Astrocyte (in vitro differentiated cells and primary cell): ENCODE measurements around the gene COL23A1. TPM values are rescaled to one million over a fixed set of nuclear protein-coding genes. Genes with fewer than 3 reads are reported as not detected.
A peak's percentile ranks its signal among the peaks of the same experiment; 100 is the strongest.

ENCODE experiments used
- DNase-seq: peaks from one replicate; pipeline ENCODE4 v3.0.0-alpha.2; 2010; ENCODE audit warnings: low read depth
- FAIRE-seq: peaks from 2 replicates; lab custom pipeline; 2011; peaks lifted over from hg19 to GRCh38; lab: Jason Lieb, UNC
- H2AFZ ChIP-seq: 2 replicates; pipeline ENCODE4 v1.6.0; 2012; ENCODE audit warnings: low read depth, low read length, inconsistent platforms
- H3K27ac ChIP-seq: 2 replicates; pipeline ENCODE4 v1.5.1; 2011; ENCODE audit warnings: low read depth, low read length, inconsistent platforms
- H3K27me3 ChIP-seq: 2 replicates; pipeline ENCODE4 v1.6.0; 2011; ENCODE audit warnings: low read length, inconsistent platforms; ENCODE audit not compliant: insufficient read depth
- H3K36me3 ChIP-seq: 2 replicates; pipeline ENCODE4 v1.5.1; 2011; ENCODE audit warnings: low read length, inconsistent platforms; ENCODE audit not compliant: insufficient read depth
- H3K4me1 ChIP-seq: 2 replicates; pipeline ENCODE4 v1.5.1; 2011; ENCODE audit warnings: low read length, inconsistent platforms; ENCODE audit not compliant: insufficient read depth
- H3K4me2 ChIP-seq: 2 replicates; pipeline ENCODE4 v1.6.0; 2012; ENCODE audit warnings: low read length, inconsistent platforms
- H3K4me3 ChIP-seq: 2 replicates; pipeline ENCODE4 v1.5.1; 2011; ENCODE audit warnings: low read depth, mild to moderate bottlenecking, low read length, inconsistent platforms; ENCODE audit not compliant: insufficient read depth
- H3K79me2 ChIP-seq: 2 replicates; pipeline ENCODE4 v1.6.0; 2012; ENCODE audit warnings: mild to moderate bottlenecking, low read length, inconsistent platforms; ENCODE audit not compliant: insufficient read depth
- H3K9ac ChIP-seq: 2 replicates; pipeline ENCODE4 v1.6.0; 2012; ENCODE audit warnings: mild to moderate bottlenecking, low read length, inconsistent platforms
- H3K9me3 ChIP-seq: 2 replicates; pipeline ENCODE4 v1.5.1; 2012; ENCODE audit warnings: low read depth, mild to moderate bottlenecking, low read length, inconsistent platforms; ENCODE audit not compliant: insufficient read depth
- H4K20me1 ChIP-seq: 2 replicates; pipeline ENCODE4 v1.6.0; 2012; ENCODE audit warnings: low read length, inconsistent platforms; ENCODE audit not compliant: insufficient read depth
- H3K27ac Mint-ChIP-seq: one replicate; pipeline ENCODE4 v1.8.0; 2021; ENCODE audit warnings: mild to moderate bottlenecking, mixed read lengths; ENCODE audit not compliant: unreplicated experiment
- H3K27me3 Mint-ChIP-seq: one replicate; pipeline ENCODE4 v1.8.0; 2021; ENCODE audit warnings: low read depth, mixed read lengths; ENCODE audit not compliant: unreplicated experiment
- H3K36me3 Mint-ChIP-seq: one replicate; pipeline ENCODE4 v1.8.0; 2021; ENCODE audit warnings: low read depth, mixed read lengths; ENCODE audit not compliant: unreplicated experiment
- H3K4me1 Mint-ChIP-seq: one replicate; pipeline ENCODE4 v1.8.0; 2021; ENCODE audit warnings: low read depth, mixed read lengths; ENCODE audit not compliant: unreplicated experiment
- H3K4me3 Mint-ChIP-seq: one replicate; pipeline ENCODE4 v1.8.0; 2021; ENCODE audit warnings: mild to moderate bottlenecking, moderate library complexity, mixed read lengths; ENCODE audit not compliant: unreplicated experiment
- H3K9me3 Mint-ChIP-seq: one replicate; pipeline ENCODE4 v1.8.0; 2021; ENCODE audit warnings: mild to moderate bottlenecking, mixed read lengths; ENCODE audit not compliant: unreplicated experiment
- CTCF ChIP-seq: IDR thresholded peaks from 2 replicates; pipeline ENCODE4 v1.5.1; 2011; ENCODE audit warnings: low read depth, mild to moderate bottlenecking, inconsistent platforms, low read length, moderate library complexity; ENCODE audit not compliant: insufficient read depth
- EZH2 ChIP-seq: IDR thresholded peaks from 2 replicates; pipeline ENCODE4 v1.6.1; 2012; ENCODE audit warnings: mild to moderate bottlenecking, low read length, inconsistent platforms; ENCODE audit not compliant: insufficient read depth
- total RNA-seq: library from RNA; stranded (reverse); gene quantifications from 2 replicates; pipeline ENCODE4 v1.2.1, GENCODE V29; 2021

The COL23A1 gene
- total RNA-seq, 1 donor from 2014 or later, result 0.16 TPM

DNA sequence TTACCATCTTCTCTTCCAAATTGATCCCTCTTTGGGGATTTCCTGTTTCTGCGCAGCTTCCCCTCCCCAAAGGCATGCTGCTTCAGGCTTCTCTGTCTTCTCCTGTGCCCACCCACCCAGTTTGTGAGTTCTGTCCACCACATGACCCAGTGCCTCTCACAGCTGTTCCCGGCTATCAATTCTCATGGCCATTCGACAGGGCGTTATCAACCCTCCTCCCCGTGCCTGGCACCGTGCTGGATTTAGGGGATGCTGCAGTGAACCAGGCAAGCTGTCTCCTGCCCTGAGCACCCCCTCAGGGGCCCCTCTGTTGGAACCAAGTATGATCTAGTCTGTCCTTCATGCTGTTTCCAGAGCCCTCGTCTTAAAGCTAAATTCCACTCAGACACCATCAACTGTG is 38.7 kb downstream of the COL23A1 start:
- H3K9ac ChIP-seq, result no peak overlapping the region
- no peak overlapping the region for H2AFZ ChIP-seq
- H3K4me1 ChIP-seq, result no peaks in the 10 kb centered on the region
- H3K27ac ChIP-seq, result no peak overlapping the region
- H3K36me3 ChIP-seq, result no peaks in the 10 kb centered on the region
- H3K36me3 Mint-ChIP-seq, result no peaks in the 10 kb centered on the region
- peaks cover 7% of the 10 kb centered on the region for H3K4me1 Mint-ChIP-seq
- H3K4me3 Mint-ChIP-seq, result no peak overlapping the region
- no peaks in the 10 kb centered on the region for H3K9me3 ChIP-seq
- H3K9me3 Mint-ChIP-seq, result peaks cover 8% of the 10 kb centered on the region
- H4K20me1 ChIP-seq, result no peaks in the 10 kb centered on the region
- H3K27ac Mint-ChIP-seq, result no peak overlapping the region
- no peaks in the 10 kb centered on the region for H3K79me2 ChIP-seq
- no peak for DNase-seq
- H3K4me2 ChIP-seq, result no peak overlapping the region
- no peak overlapping the region for H3K4me3 ChIP-seq
- peaks cover 25% of the 10 kb centered on the region for H3K27me3 Mint-ChIP-seq
- no peak for FAIRE-seq
- TF ChIP-seq EZH2, result no peak
- peaks cover 2% of the 10 kb centered on the region for H3K27me3 ChIP-seq

GRCh38 chr5:178551059-178551458 is 39.1 kb downstream of the COL23A1 start:
- peak; percentile 29 for TF ChIP-seq CTCF
- TF ChIP-seq EZH2, result no peak
- H3K27ac ChIP-seq, result no peak overlapping the region
- no peak for FAIRE-seq

DNA sequence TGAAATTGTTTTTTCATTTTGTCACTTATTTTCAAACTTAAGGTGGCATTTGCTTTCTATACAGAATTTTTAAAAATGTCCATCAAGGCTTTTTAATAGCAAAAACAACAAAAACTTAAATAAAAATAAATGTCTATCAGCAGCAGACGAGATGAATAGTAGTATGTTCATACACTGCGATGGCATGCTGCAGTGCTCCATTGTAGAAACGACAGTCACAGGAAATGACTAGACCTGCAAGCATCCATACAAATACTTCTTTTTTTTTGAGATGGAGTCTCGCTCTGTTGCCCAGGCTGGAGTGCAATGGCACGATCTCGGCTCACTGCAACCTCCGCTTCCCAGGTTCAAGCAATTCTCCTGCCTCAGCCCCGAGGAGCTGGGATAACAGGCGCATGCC is 41.4 kb downstream of the COL23A1 start:
- no peak overlapping the region for H3K4me2 ChIP-seq
- H3K4me1 Mint-ChIP-seq, result peaks cover 12% of the 10 kb centered on the region
- H3K27ac Mint-ChIP-seq, result no peak overlapping the region

More at GRCh38 chr5:178551059-178551458, 39.1 kb downstream of the COL23A1 start:
- H3K27me3 ChIP-seq, result peaks cover 2% of the 10 kb centered on the region
- no peak overlapping the region for H2AFZ ChIP-seq
- H3K9me3 ChIP-seq, result no peaks in the 10 kb centered on the region
- H3K4me2 ChIP-seq, result no peak overlapping the region
- Mint-ChIP-seq H3K27ac (no peak overlapping the region), H3K9me3 (peaks cover 8% of the 10 kb centered on the region), H3K4me1 (peaks cover 7% of the 10 kb centered on the region), H3K4me3 (no peak overlapping the region), H3K27me3 (peaks cover 25% of the 10 kb centered on the region), H3K36me3 (no peaks in the 10 kb centered on the region)
- H3K36me3 ChIP-seq, result no peaks in the 10 kb centered on the region
- H3K4me1 ChIP-seq, result no peaks in the 10 kb centered on the region
- peak; percentile 2 for DNase-seq
- no peak overlapping the region for H3K9ac ChIP-seq
- no peak overlapping the region for H3K4me3 ChIP-seq
- no peaks in the 10 kb centered on the region for H3K79me2 ChIP-seq
- H4K20me1 ChIP-seq, result no peaks in the 10 kb centered on the region

More for the DNA sequence above, 41.4 kb downstream of the COL23A1 start:
- FAIRE-seq (no peak), DNase-seq (no peak)
- no peaks in the 10 kb centered on the region for H3K4me1 ChIP-seq
- H4K20me1 ChIP-seq, result no peaks in the 10 kb centered on the region
- peaks cover 18% of the 10 kb centered on the region for H3K27me3 Mint-ChIP-seq
- H3K4me3 ChIP-seq, result no peak overlapping the region
- H3K79me2 ChIP-seq, result no peaks in the 10 kb centered on the region
- no peaks in the 10 kb centered on the region for H3K36me3 Mint-ChIP-seq
- no peaks in the 10 kb centered on the region for H3K36me3 ChIP-seq
- H3K9ac ChIP-seq, result no peak overlapping the region
- H2AFZ ChIP-seq, result no peak overlapping the region
- H3K9me3 Mint-ChIP-seq, result peaks cover 3% of the 10 kb centered on the region
- peaks cover 2% of the 10 kb centered on the region for H3K27me3 ChIP-seq
- no peak overlapping the region for H3K27ac ChIP-seq
- no peak for TF ChIP-seq EZH2
- TF ChIP-seq CTCF, result no peak
- H3K4me3 Mint-ChIP-seq, result no peak overlapping the region
- H3K9me3 ChIP-seq, result no peaks in the 10 kb centered on the region
